ENCODE measurements around the gene POLK. TPM values are rescaled to one million over a fixed set of nuclear protein-coding genes. Genes with fewer than 3 reads are reported as not detected.

Gene POLK
- total and polyA plus RNA-seq, 2 donors (not counting 3 experiments of a cell fraction or from before 2014, with no cell fraction given), result 5.1 to 27.3 TPM

DNA sequence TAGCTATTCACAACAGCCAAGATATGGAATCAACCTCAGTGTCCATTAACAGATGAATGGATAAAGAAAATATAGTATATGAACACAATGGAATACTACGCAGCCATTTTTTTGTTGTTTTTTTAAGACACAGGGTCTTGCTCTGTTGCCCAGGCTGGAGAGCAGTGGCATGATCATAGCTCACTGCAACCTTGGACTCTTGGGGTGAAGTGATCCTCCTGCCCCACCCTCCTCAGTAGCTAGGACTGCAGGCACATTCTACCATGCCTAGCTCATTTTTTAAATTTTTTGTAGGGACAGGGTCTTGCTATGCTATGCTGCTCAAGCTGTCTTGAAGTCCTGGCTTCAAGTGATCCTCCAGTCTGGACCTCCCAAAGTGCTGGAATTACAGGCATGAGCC lies 38.7 kb upstream of the POLK start:
- DNase-seq (ENCODE audit: low read depth, low spot score), result no peak
- Histone ChIP-seq H3K4me1 (ENCODE audit: control insufficient read depth, extremely low read depth, insufficient read depth, low read length) (no peaks in the 10 kb centered on the region), H4K20me1 (replicated peaks; ENCODE audit: control insufficient read depth, extremely low read depth, insufficient read depth, low read length) (peaks cover 4% of the 10 kb centered on the region), H2AFZ (ENCODE audit: low read depth, low read length) (no peak overlapping the region), H3K9me1 (replicated peaks; ENCODE audit: control insufficient read depth, extremely low read depth, insufficient read depth, low read length) (no peaks in the 10 kb centered on the region), H3K9me3 (replicated peaks; ENCODE audit: control insufficient read depth, insufficient read depth, low read length) (no peaks in the 10 kb centered on the region), H3K9ac (replicated peaks; ENCODE audit: extremely low read depth, insufficient read depth, low read length) (no peak overlapping the region), H3K27ac (ENCODE audit: insufficient read depth, low read depth, low read length) (no peak overlapping the region), H3K79me2 (ENCODE audit: control insufficient read depth, insufficient read depth, low read length) (peaks cover 27% of the 10 kb centered on the region), H3K4me2 (ENCODE audit: insufficient read depth, low read length) (no peak overlapping the region), H3K27me3 (ENCODE audit: control insufficient read depth in 2 of 2, insufficient read depth in 2 of 2, low read length in 2 of 2) (no peaks in the 10 kb centered on the region), H3K36me3 (ENCODE audit: control insufficient read depth in 2 of 2, extremely low read depth in 1 of 2, insufficient read depth in 2 of 2, low read length in 2 of 2) (no peaks in the 10 kb centered on the region), H3K4me3 (replicated peaks in 1 of 3; ENCODE audit: insufficient read depth in 1 of 3, low read depth in 1 of 3, low read length in 3 of 3) (no peak overlapping the region)
- intact Hi-C loops (cut with micrococcal nuclease), result no loop called here
- CTCF ChIA-PET, result no interaction called here
- dilution Hi-C loops (cut with MboI; ENCODE audit: extremely low pct_ligation_motif_present, low sequenced_read_pairs), result no loop called here
- no TSS peak for BruUV-seq (replicated peaks)
- TF ChIP-seq POLR2AphosphoS5 (IDR thresholded peaks at IDR 0.05; ENCODE audit: insufficient read depth, low read depth, low read length) (no peak), EZH2 (IDR thresholded peaks at IDR 0.05; ENCODE audit: borderline replicate concordance, low read depth, low read length, severe bottlenecking) (no peak), FOS (IDR thresholded peaks at IDR 0.05; ENCODE audit: borderline replicate concordance, insufficient read depth, low read length) (no peak), GATA2 (IDR thresholded peaks at IDR 0.05; ENCODE audit: insufficient read depth, insufficient read length, low read depth, low read length) (no peak), POLR2A (IDR thresholded peaks at IDR 0.05; ENCODE audit: low read depth, low read length) (no peak), MYC (IDR thresholded peaks at IDR 0.05; ENCODE audit: low read depth, low read length) (no peak), JUN (IDR thresholded peaks at IDR 0.05; ENCODE audit: borderline replicate concordance, insufficient read depth, insufficient read length, low read depth) (no peak)
- TF ChIP-seq, protein P1, sequence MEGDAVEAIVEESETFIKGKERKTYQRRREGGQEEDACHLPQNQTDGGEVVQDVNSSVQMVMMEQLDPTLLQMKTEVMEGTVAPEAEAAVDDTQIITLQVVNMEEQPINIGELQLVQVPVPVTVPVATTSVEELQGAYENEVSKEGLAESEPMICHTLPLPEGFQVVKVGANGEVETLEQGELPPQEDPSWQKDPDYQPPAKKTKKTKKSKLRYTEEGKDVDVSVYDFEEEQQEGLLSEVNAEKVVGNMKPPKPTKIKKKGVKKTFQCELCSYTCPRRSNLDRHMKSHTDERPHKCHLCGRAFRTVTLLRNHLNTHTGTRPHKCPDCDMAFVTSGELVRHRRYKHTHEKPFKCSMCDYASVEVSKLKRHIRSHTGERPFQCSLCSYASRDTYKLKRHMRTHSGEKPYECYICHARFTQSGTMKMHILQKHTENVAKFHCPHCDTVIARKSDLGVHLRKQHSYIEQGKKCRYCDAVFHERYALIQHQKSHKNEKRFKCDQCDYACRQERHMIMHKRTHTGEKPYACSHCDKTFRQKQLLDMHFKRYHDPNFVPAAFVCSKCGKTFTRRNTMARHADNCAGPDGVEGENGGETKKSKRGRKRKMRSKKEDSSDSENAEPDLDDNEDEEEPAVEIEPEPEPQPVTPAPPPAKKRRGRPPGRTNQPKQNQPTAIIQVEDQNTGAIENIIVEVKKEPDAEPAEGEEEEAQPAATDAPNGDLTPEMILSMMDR (IDR thresholded peaks at IDR 0.05; ENCODE audit: extremely low read depth in 1 of 2, insufficient read depth in 1 of 2, low read depth in 1 of 2, low read length in 2 of 2), result no peak
- TF ChIP-seq, protein P2, sequence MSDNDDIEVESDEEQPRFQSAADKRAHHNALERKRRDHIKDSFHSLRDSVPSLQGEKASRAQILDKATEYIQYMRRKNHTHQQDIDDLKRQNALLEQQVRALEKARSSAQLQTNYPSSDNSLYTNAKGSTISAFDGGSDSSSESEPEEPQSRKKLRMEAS (IDR thresholded peaks at IDR 0.05; ENCODE audit: insufficient read depth, insufficient read length), result no peak
- no peak for FAIRE-seq
- POLR2A ChIA-PET, result no interaction called here

All from endothelial cell of umbilical vein (primary cell).